ENCODE measurements around the gene TRAK2.
"Not testable (repeated sequence)": the region's sequence is repeated elsewhere in the genome, so short reads cannot be mapped to it uniquely, and the experiment has no call there.

TRAK2 gene

DNA sequence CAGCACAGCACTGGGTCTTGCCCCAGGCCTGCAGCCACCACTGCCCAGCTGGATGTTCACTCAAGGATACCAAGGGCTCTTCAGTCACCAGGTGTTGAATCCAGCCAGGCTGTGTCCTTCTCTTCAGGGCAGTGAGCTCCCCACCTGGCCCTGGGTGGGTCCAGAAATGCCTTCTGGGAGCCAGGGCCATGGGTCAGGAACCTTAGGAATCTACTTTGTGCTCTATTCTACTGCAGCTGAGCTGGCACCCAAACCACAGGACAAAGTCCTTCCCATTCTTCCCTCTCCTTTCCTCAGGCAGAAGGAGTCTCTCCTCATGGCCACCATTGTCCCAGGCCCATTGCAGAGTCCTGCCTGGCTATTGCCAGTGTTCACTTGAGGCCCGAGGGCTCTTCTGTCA, 13.3 kb upstream of the TRAK2 start:
- Mint-ChIP-seq H3K4me1 (ENCODE audit: low read depth) (no peaks in the 10 kb centered on the region), H3K4me3 (no peak overlapping the region), H3K9me3 (no peaks in the 10 kb centered on the region), H3K27me3 (no peaks in the 10 kb centered on the region), H3K27ac (no peak overlapping the region), H3K36me3 (ENCODE audit: low read depth) (peaks cover 41% of the 10 kb centered on the region)

DNA sequence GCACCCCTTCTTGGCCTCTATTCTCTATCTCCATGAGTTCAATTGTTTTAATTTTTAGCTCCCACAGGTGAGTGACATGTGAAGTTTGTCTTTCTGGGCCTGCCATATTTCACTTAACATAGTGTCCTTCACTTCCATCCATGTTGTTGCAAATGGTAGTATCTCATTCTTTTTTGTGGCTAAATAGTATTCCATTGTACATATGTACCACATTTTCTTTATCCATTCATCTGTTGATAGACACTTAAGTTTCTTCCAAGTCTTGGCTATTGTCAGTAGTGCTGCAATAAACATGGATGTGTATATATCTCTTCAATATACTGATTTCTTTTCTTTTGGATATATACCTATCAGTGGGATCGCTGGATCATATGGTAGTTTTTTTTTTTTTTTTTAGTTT, 9.3 kb upstream of the TRAK2 start:
- Mint-ChIP-seq H3K36me3 (ENCODE audit: low read depth) (peaks cover 46% of the 10 kb centered on the region), H3K27ac (no peak overlapping the region), H3K27me3 (no peaks in the 10 kb centered on the region), H3K9me3 (no peaks in the 10 kb centered on the region), H3K4me1 (ENCODE audit: low read depth) (no peaks in the 10 kb centered on the region), H3K4me3 (no peak overlapping the region)

DNA sequence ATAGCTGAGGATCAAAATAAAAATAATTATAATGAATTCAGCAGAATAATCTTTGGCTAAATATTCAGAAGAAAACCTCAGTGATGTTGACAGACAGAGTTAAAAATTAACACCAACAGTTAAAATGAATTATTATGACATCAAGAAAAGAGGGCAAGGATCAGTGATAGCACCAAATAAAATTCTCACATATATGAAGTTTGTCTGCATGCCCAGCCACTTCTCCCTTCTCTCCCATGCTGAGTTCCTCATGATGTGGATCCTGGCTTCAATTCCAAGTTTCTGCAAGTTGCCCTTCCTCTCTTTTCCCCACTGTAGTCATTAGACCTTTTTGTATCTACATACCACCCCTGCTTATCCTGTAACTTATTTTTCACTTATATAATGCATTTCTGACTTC, 7.1 kb upstream of the TRAK2 start:
- no peak overlapping the region for H3K4me3 Mint-ChIP-seq
- no peak overlapping the region for H3K27ac Mint-ChIP-seq

DNA sequence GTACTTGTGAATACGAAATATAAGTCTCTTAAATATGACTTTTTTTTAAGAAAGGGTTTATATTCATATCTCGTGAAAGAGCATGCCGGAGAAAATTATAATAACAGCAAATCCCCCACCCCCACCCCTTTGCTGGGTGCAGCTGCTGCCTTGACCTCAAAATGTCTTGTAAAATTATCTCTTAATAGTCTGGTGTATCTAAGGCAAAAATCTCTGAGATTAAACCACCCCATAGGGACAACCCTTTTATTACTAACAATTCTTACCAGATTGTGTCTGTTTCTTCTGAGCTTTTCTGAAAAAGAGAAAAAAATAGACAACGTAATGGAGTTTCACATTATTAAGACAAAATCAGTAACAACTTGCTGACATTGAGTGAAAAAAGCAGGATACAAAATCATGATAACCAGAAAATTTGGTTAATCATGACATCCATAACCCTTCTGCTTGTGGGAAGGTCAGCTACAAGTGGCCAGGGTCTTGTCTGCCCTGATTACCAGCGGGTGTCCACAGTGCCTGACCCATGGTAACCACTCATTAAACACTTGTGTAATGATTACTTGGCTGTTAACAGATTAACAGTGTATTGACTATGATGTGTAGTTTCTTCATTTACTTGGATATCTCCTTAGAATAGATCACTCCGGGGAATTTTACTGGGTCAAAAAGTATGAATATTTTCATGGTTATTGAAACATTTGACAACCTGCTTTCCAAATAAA, 1.8 kb upstream of the TRAK2 start:
- H3K27me3 Mint-ChIP-seq: no peaks in the 10 kb centered on the region
- peaks cover 31% of the 10 kb centered on the region for H3K4me1 Mint-ChIP-seq (ENCODE audit: low read depth)
- H3K9me3 Mint-ChIP-seq: no peaks in the 10 kb centered on the region
- H3K4me3 Mint-ChIP-seq: peak overlapping the region; percentile 81
- H3K27ac Mint-ChIP-seq: no peak overlapping the region
- H3K36me3 Mint-ChIP-seq (ENCODE audit: low read depth): peaks cover 12% of the 10 kb centered on the region

More for the DNA sequence above, 7.1 kb upstream of the TRAK2 start:
- Mint-ChIP-seq H3K36me3 (ENCODE audit: low read depth) (peaks cover 39% of the 10 kb centered on the region), H3K9me3 (no peaks in the 10 kb centered on the region), H3K27me3 (no peaks in the 10 kb centered on the region), H3K4me1 (ENCODE audit: low read depth) (no peaks in the 10 kb centered on the region)

DNA sequence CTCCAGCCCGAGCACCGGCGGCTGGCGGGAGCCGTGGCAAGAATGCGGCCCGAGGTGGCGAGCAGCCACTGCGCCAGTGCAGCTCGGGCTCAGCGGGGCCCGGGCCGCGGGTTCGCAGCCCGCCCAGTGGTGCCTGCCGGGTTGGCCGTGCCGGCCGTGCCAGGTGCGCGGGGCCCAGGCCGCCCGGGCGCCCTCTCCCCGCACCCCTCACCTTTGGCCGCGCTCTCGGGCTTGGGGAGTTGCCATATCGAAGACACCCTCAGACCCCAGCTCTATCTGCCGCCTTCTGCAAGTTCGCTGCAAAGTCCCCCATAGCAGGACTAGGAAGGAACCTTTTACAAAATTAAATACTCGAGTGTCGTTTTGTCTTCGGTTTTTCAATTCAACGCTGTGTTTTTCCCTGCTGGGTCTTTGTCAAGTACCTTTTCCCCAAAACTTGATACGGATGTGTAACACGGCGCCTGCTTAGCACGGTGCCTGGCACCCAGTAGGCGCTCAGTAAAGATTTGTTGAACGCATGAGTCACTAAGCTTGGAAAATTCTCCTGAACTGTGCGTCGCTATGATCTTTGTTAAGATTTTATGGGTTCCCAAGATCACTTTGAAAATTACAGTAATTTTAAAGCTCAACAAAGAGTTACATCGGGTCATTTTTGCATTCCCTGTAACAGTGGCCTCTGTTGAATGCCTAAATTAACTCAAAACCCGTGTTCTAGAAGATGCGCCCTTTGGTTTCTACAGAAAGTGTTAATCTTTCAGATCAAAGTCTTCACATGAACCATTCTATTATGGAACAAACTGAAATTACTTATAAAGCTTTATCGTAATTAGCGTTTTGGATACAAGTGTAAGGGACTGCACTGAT, 1.0 kb upstream of the TRAK2 start:
- Mint-ChIP-seq H3K36me3 (ENCODE audit: low read depth) (peaks cover 15% of the 10 kb centered on the region), H3K4me1 (ENCODE audit: low read depth) (peaks cover 39% of the 10 kb centered on the region), H3K9me3 (no peaks in the 10 kb centered on the region), H3K27ac (peak overlapping the region; percentile 12), H3K4me3 (peak overlapping the region; percentile 81), H3K27me3 (no peaks in the 10 kb centered on the region)

DNA sequence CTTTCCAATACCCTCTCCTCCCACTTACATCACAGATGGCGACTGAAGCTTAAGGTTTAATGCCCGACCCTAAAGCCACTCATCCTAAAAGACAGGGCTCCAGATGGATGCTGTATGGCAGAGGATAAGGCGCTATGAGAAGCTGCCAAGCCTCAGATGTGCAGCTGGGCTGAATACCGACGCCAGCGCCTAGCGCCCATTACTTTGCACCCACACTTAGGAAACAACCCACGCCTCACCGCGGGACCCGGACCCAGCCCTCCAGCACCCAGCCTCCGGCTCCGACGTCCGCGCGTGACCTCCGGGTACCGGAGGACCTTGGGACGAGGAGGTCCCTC, 335 bp downstream of the TRAK2 start:
- H3K27ac Mint-ChIP-seq: peak overlapping the region; percentile 89
- peaks cover 52% of the 10 kb centered on the region for H3K4me1 Mint-ChIP-seq (ENCODE audit: low read depth)
- peaks cover 15% of the 10 kb centered on the region for H3K36me3 Mint-ChIP-seq (ENCODE audit: low read depth)

DNA sequence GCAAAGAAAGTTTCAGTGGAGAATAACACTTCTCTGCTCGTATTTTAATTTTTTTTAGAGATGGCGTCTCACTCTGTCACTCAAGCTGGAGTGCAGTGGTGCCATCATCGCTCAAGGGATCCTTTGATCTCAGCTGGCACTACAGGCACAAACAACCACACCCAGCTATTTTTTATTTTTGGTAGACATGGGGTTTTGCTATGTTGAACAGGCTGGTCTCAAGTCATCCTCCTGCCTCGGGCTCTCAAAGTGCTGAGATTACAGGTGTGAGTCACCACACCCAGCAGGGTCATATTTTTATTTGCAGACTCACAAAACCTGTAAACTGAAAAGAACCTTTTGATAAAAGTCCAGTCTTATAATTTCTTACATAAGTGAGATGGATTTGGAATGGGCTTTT, 2.6 kb downstream of the TRAK2 start:
- Mint-ChIP-seq H3K4me3 (peak overlapping the region; percentile 40), H3K36me3 (ENCODE audit: low read depth) (peaks cover 15% of the 10 kb centered on the region), H3K27me3 (no peaks in the 10 kb centered on the region), H3K9me3 (no peaks in the 10 kb centered on the region), H3K4me1 (ENCODE audit: low read depth) (peaks cover 63% of the 10 kb centered on the region), H3K27ac (peak overlapping the region; percentile 27)

More for the DNA sequence above, 335 bp downstream of the TRAK2 start:
- Mint-ChIP-seq H3K4me3 (peak overlapping the region; percentile 94), H3K27me3 (no peaks in the 10 kb centered on the region), H3K9me3 (no peaks in the 10 kb centered on the region)

DNA sequence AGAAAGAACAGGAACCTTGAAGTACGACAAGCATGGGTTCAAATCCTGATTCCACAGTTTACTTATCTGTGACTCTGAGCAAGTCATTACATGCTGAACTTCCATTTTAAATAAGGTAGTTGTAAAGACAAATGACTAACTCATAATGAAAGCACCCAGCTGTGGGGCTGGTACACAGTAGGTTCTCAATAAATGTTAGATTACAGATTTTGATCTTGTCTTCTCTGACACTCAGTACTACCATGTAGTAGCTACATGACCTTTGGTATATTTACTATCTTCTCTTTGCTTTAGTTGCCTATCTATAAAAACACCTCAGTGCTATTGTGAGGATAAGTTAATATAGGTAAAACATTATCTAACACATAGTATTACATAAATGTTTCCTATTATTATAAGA, 3.2 kb downstream of the TRAK2 start:
- peak overlapping the region; percentile 74 for H3K27ac Mint-ChIP-seq
- H3K9me3 Mint-ChIP-seq: no peaks in the 10 kb centered on the region
- H3K27me3 Mint-ChIP-seq: no peaks in the 10 kb centered on the region
- peaks cover 62% of the 10 kb centered on the region for H3K4me1 Mint-ChIP-seq (ENCODE audit: low read depth)
- H3K36me3 Mint-ChIP-seq (ENCODE audit: low read depth): peaks cover 15% of the 10 kb centered on the region
- H3K4me3 Mint-ChIP-seq: peak overlapping the region; percentile 60

DNA sequence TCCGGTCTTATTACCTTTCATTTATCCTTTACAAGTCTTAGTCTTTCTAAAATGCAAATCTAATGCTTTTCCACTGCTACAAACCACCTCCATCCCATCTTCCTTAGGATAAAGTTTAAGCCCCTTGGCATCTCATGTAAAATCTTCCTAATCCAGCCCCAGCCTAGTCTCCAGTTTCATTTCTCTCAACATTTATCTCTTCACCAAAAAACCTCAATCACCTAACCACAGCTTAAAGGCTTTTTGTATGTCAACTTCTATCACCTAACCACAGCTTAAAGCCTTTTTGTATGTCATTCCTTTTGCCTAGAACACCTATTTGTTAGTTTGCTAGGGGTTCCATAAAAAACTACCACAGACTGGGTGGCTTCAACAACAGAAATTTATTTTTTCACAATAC, 4.2 kb downstream of the TRAK2 start:
- Mint-ChIP-seq H3K27me3 (no peaks in the 10 kb centered on the region), H3K36me3 (ENCODE audit: low read depth) (peaks cover 15% of the 10 kb centered on the region), H3K27ac (peak overlapping the region; percentile 54), H3K9me3 (no peaks in the 10 kb centered on the region), H3K4me3 (peak overlapping the region; percentile 60), H3K4me1 (ENCODE audit: low read depth) (peaks cover 53% of the 10 kb centered on the region)

DNA sequence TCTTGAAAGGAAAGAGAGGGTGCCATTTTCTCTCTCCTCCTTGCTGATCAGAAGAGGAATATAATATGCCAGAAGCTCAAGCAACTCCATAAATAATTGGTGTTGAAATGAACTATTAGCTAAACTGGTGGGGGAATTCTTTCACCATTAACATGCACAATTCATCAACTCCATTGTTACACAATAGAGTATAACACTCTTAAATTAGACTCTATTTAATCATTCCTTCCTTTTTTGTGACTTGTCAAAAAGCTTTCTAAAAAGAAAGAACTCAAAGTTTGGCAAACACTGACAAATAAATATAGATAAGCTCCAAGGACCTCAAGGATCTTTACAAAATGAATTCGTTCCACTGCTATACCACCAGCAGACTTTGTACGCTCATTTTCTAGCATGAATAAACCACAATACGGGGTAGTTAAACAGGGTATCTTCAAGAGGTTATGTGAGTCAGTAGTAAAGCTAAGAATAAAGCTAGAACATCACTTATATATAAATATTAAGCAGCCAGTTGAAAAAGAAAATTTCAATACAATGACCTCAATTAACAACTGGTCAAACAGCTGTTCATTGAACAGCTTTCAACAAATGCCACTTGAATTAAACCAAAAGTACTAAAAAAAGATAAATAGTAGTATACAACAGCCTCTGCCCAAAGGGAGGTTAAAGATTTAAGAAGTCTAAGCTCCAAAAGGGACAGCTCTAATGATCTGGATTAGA, 6.4 kb downstream of the TRAK2 start:
- Mint-ChIP-seq H3K9me3 (no peaks in the 10 kb centered on the region), H3K36me3 (ENCODE audit: low read depth) (peaks cover 21% of the 10 kb centered on the region), H3K4me1 (ENCODE audit: low read depth) (peaks cover 61% of the 10 kb centered on the region), H3K27me3 (no peaks in the 10 kb centered on the region), H3K27ac (peak overlapping the region; percentile 51), H3K4me3 (no peak overlapping the region)

DNA sequence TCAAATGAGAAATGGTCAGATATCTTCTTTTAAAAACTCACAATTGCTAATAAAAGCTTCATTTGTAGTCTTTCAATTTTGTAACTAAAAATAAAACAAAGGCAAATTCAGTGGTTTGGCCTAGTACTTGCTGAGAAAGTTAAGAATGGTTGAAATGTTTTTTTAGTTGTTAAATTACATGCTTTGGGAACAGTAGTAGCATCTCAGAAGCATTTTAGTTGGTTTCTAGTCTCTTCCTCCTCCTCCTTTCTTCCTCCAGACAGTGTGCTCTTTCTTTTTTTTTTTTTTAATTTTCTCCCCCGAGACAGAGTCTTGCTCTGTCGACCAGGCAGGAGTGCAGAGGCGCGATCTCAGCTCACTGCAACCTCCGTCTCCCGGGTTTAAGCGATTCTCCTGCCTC, 9.8 kb downstream of the TRAK2 start:
- H3K4me1 Mint-ChIP-seq (ENCODE audit: low read depth): peaks cover 38% of the 10 kb centered on the region
- no peak overlapping the region for H3K4me3 Mint-ChIP-seq
- peaks cover 11% of the 10 kb centered on the region for H3K36me3 Mint-ChIP-seq (ENCODE audit: low read depth)
- no peak overlapping the region for H3K27ac Mint-ChIP-seq
- H3K9me3 Mint-ChIP-seq: no peaks in the 10 kb centered on the region
- no peaks in the 10 kb centered on the region for H3K27me3 Mint-ChIP-seq

DNA sequence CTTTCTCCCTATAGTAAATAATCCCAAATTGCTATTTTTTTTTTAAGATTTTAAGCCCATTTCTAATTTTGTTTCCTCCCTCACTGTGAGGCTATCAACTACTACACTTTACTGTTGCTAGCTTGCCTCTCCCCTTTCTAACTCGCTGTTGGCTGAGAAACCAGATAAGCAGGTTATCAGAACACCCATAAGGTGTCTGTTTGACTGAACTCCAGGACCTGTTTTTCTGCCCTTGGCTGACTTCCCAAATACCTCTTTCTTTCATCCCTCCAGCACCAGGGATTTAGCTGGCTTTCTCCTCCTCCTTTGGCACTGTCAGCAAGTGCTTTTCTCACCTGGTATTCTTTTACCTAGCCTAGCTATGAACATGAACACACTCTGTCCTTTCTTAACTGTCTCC, 11.1 kb downstream of the TRAK2 start:
- Mint-ChIP-seq H3K36me3 (ENCODE audit: low read depth) (peaks cover 11% of the 10 kb centered on the region), H3K27me3 (no peaks in the 10 kb centered on the region), H3K4me1 (ENCODE audit: low read depth) (peaks cover 26% of the 10 kb centered on the region), H3K4me3 (no peak overlapping the region), H3K27ac (no peak overlapping the region), H3K9me3 (no peaks in the 10 kb centered on the region)

DNA sequence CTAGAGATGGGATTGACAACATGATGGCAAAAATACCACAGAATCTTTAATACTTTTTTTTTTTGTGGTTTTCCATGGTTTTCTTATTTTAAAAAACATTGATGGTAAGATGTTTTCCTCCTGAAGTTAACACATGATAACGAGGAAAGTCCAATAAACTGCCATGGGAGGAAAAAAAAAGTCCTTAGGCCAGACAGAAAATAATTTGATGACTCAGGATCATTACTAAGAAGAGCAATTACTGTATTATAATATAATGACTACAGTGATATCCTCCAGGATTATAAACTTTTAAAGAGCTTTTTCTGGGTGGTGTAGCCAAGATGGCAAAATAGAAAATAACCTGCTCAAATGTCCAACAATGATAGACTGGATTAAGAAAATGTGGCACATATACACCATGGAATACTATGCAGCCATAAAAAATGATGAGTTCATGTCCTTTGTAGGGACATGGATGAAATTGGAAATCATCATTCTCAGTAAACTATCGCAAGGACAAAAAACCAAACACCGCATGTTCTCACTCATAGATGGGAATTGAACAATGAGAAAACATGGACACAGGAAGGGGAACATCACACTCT, 11.8 kb downstream of the TRAK2 start:
- H3K27ac Mint-ChIP-seq, H3K4me3 Mint-ChIP-seq, H3K27me3 Mint-ChIP-seq, H3K9me3 Mint-ChIP-seq: not testable (repeated sequence)
- Mint-ChIP-seq H3K36me3 (ENCODE audit: low read depth) (peaks cover 11% of the 10 kb centered on the region), H3K4me1 (ENCODE audit: low read depth) (peaks cover 27% of the 10 kb centered on the region)

DNA sequence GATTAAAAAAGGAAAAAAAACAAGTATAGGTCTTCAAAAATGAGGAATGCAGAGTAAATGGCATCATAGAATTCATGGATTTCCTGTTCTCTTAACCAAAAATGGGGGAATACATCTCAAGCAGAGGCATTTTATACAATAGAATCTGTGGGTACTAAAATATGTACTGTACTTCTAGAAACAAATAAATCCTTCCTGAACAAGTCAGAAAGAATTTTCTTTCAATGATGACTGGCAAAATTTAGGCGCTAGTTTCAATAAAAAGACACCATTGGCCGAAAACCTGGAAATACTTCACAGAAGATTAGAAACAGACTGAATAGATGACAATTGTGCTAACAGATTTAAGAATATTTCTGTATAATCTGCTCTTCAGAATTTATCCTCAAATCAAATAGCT, 15.1 kb downstream of the TRAK2 start:
- Mint-ChIP-seq H3K36me3 (ENCODE audit: low read depth) (peaks cover 16% of the 10 kb centered on the region), H3K4me1 (ENCODE audit: low read depth) (peaks cover 55% of the 10 kb centered on the region), H3K9me3 (peaks cover 4% of the 10 kb centered on the region), H3K27ac (no peak overlapping the region), H3K27me3 (no peaks in the 10 kb centered on the region), H3K4me3 (no peak overlapping the region)
